OCI-LY3 (cell line): ENCODE data around the gene NUP210.

Experiments used
- H2AFZ ChIP-seq: fragments of 200-600, 300-600 bp; shearing (Covaris generic); 2 replicates; pipeline ENCODE4 v1.6.0; 2014; ENCODE audit warnings: antibody characterized with exemption, low read depth, low read length
- H3K27ac ChIP-seq: fragments of 200-600, 300-600 bp; sonication (generic); 2 replicates; pipeline ENCODE4 v1.5.1; 2014; ENCODE audit warnings: mild to moderate bottlenecking, low read length, moderate library complexity, mixed read lengths
- H3K27me3 ChIP-seq: fragments of 200-600, 300-600 bp; sonication (generic); 2 replicates; pipeline ENCODE4 v1.6.1; 2014; ENCODE audit warnings: low read depth, low read length, mixed read lengths
- H3K36me3 ChIP-seq: fragments of 200-600, 300-600 bp; sonication (generic); replicated peaks from 2 replicates; pipeline ENCODE3; 2014; ENCODE audit warnings: low read depth, low read length, mixed read lengths
- H3K4me1 ChIP-seq: fragments of 300-600, 200-600 bp; sonication (generic); 2 replicates; pipeline ENCODE4 v1.6.1; 2014; ENCODE audit warnings: low read length, mixed read lengths
- H3K4me2 ChIP-seq: fragments of 200-600, 300-600 bp; sonication (generic); 2 replicates; pipeline ENCODE4 v1.6.1; 2014; ENCODE audit warnings: low read length, mixed read lengths
- H3K4me3 ChIP-seq: fragments of 300-600, 200-600 bp; sonication (generic); 2 replicates; pipeline ENCODE4 v1.5.1; 2014; ENCODE audit warnings: antibody characterized with exemption, mild to moderate bottlenecking, low read length, moderate library complexity
- H3K79me2 ChIP-seq: fragments of 300-600, 200-600 bp; shearing (Covaris generic); 2 replicates; pipeline ENCODE4 v1.6.1; 2014; ENCODE audit warnings: mild to moderate bottlenecking, low read length, mixed read lengths
- H3K9ac ChIP-seq: fragments of 300-600, 200-600 bp; shearing (Covaris generic); 2 replicates; pipeline ENCODE4 v1.6.0; 2014; ENCODE audit warnings: mild to moderate bottlenecking, low read length, moderate library complexity
- H3K9me3 ChIP-seq: fragments of 200-600, 300-600 bp; shearing (Covaris generic); 2 replicates; pipeline ENCODE4 v1.6.1; 2014; ENCODE audit warnings: low read length, mixed read lengths; ENCODE audit not compliant: insufficient read depth
- H4K20me1 ChIP-seq: fragments of 200-600, 300-600 bp; sonication (generic); 2 replicates; pipeline ENCODE4 v1.6.1; 2016; ENCODE audit warnings: low read length, mixed read lengths; ENCODE audit not compliant: insufficient read depth
- EZH2phosphoT487 ChIP-seq: fragments of 200-600 bp; shearing (Covaris generic); IDR thresholded peaks from 2 replicates; pipeline ENCODE4 v1.6.1; 2018; ENCODE audit warnings: antibody characterized with exemption, mixed run types, low read depth
- TF ChIP-seq, protein P1 (sequence below): fragments of 200-600, 300-600 bp; sonication (generic); IDR thresholded peaks from 2 replicates; pipeline ENCODE4 v1.5.1; 2014; ENCODE audit warnings: antibody characterized with exemption, low read length, low read depth

NUP210 gene

DNA sequence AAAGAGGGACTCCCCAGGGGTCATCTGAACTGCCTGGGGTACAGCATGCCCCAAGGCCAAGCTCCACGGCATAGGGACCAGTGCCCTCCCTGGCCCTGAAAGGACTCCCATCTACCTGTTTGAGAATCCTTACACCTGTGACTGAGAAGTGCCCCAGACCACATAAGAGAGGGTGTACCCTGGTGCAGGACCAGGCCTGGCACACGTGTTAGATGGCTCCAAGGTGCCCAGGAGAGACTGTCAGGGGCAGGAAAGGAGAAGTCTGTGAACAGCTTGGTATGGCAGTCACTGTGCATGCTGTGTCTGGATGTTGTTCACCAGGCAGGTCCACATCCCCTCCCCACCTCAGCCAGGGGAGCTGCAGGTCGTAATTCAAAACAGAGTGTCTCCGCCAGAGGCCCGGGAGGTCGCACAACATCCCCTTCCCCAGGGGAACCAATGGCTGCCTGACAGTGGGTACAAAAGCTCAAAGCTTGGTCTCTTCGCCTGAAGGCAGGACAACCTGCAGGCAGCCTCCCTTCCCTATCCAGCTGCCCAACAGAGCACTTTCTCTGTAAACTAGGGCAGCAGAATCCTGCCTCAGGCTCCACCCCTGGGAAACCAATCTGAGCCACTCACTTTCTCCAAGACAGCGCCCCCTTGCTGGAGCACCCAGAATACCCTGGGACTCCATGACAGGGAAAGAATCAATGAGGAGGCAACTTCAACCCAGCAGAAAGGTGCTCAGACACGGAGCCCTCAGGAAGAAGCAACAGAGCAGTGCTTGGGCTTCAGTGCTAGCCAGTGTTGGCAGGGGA lies 3.9 kb downstream of the NUP210 start:
- H4K20me1 ChIP-seq, result peaks cover 62% of the 10 kb centered on the region
- H3K27ac ChIP-seq, result peak overlapping the region; percentile 95

DNA sequence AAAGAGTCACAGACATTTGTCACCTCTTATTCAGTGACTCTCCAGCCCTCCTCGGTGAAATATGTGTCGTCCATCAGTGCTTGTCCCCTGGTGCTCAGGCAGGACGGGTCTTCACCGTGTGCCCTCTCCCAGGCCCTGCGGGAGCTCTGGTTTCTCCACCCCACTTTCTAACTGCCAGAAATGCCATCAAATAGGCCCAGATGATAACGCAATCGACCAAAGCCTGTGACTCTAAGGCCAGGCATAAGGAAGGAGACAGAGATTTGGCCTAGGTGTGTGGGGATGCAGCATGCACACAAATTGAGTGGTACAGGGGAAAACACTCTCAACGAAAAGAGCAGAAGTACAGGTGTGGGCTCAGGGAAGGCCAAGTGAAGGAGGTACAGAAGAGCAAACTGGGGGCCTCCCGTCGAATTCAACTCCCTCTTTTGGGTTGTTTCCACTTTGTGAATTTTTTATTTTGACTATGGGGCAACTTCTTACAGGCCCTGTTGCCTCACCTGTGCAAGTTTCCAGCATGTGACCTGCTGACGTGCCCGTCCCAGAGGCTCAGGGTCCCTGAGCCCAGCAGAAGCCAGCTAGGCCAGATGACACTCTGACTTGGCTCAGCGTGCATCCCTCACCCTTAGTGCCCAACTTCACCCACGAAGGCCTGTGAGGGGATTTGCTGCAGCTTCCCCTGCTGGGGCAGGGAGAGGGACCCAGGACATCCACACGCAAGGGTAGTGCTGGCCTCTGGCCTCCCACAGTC lies 4.7 kb downstream of the NUP210 start:
- H3K27ac ChIP-seq, result peak overlapping the region; percentile 95
- TF ChIP-seq, protein P1, sequence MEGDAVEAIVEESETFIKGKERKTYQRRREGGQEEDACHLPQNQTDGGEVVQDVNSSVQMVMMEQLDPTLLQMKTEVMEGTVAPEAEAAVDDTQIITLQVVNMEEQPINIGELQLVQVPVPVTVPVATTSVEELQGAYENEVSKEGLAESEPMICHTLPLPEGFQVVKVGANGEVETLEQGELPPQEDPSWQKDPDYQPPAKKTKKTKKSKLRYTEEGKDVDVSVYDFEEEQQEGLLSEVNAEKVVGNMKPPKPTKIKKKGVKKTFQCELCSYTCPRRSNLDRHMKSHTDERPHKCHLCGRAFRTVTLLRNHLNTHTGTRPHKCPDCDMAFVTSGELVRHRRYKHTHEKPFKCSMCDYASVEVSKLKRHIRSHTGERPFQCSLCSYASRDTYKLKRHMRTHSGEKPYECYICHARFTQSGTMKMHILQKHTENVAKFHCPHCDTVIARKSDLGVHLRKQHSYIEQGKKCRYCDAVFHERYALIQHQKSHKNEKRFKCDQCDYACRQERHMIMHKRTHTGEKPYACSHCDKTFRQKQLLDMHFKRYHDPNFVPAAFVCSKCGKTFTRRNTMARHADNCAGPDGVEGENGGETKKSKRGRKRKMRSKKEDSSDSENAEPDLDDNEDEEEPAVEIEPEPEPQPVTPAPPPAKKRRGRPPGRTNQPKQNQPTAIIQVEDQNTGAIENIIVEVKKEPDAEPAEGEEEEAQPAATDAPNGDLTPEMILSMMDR, result no peak
- H3K27me3 ChIP-seq, result no peaks in the 10 kb centered on the region
- peaks cover 64% of the 10 kb centered on the region for H4K20me1 ChIP-seq
- peak overlapping the region; percentile 89 for H3K4me3 ChIP-seq
- peaks cover 98% of the 10 kb centered on the region for H3K79me2 ChIP-seq
- no peaks in the 10 kb centered on the region for H3K9me3 ChIP-seq
- H2AFZ ChIP-seq, result no peak overlapping the region
- peak overlapping the region; percentile 99 for H3K4me2 ChIP-seq
- peaks cover 55% of the 10 kb centered on the region for H3K4me1 ChIP-seq
- peaks cover 33% of the 10 kb centered on the region for H3K36me3 ChIP-seq
- peak overlapping the region; percentile 96 for H3K9ac ChIP-seq

More for the DNA sequence above, 3.9 kb downstream of the NUP210 start:
- H3K4me1 ChIP-seq, result peaks cover 61% of the 10 kb centered on the region
- no peaks in the 10 kb centered on the region for H3K27me3 ChIP-seq
- H3K4me3 ChIP-seq, result peak overlapping the region; percentile 89
- no peaks in the 10 kb centered on the region for H3K9me3 ChIP-seq
- no peak for TF ChIP-seq EZH2phosphoT487
- TF ChIP-seq, protein P1, result peak; percentile 72
- H3K9ac ChIP-seq, result peak overlapping the region; percentile 96
- peak overlapping the region; percentile 99 for H3K4me2 ChIP-seq
- peaks cover 31% of the 10 kb centered on the region for H3K36me3 ChIP-seq
- H3K79me2 ChIP-seq, result peaks cover 95% of the 10 kb centered on the region
- no peak overlapping the region for H2AFZ ChIP-seq

DNA sequence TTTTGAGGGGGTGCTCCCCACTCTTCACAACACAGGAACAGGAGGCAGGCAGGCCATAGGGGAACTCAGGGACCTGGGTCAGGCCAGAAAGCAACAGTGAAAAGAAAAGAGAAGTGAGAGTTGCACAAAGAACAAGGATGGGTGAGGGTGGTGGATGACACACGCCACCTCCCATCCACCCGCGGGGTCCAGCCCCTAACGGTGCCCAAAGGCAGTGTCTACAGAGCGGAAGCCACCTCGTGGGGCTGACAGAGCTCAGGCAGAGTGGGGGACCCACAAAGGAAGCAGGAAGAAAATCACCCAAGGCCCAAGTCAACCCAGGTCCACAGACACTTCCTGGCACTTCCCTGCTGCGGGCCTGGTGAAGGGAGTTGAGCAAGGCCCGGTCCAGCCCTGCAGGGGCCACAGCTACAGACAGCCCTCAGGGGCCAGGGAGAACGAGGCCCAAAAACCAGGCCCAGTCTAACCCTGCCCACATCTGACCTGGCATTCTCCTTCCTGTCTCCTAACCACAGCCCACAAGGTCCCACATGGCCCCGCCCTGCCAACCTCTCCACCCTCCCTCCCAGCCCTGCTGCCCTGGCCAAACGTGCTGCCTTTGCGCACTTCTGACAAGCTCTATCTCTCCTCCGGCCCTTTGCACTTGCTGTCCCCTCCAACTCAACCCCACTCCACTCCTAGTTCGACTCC lies 5.9 kb downstream of the NUP210 start:
- Histone ChIP-seq H3K36me3 (peaks cover 39% of the 10 kb centered on the region), H3K27ac (peak overlapping the region; percentile 95), H3K79me2 (peaks cover 99% of the 10 kb centered on the region), H3K4me2 (peak overlapping the region; percentile 99), H3K4me3 (peak overlapping the region; percentile 89), H3K27me3 (no peaks in the 10 kb centered on the region), H2AFZ (no peak overlapping the region), H3K4me1 (peaks cover 55% of the 10 kb centered on the region), H3K9me3 (no peaks in the 10 kb centered on the region), H4K20me1 (peaks cover 68% of the 10 kb centered on the region), H3K9ac (peak overlapping the region; percentile 96)
- TF ChIP-seq, protein P1, result no peak
- TF ChIP-seq EZH2phosphoT487, result no peak
